GM12872 (cell line): ENCODE measurements around the gene NECTIN1.

Experiments used
- CTCF ChIP-seq: IDR thresholded peaks from 3 replicates; pipeline ENCODE4 v1.5.1; 2011; ENCODE audit warnings: low read depth, mild to moderate bottlenecking, low read length, moderate library complexity; ENCODE audit not compliant: insufficient read depth

NECTIN1 gene

GRCh38 chr11:119669487-119669886, 59.5 kb downstream of the NECTIN1 start:
- no peak for TF ChIP-seq CTCF

GRCh38 chr11:119668676-119669075, 60.3 kb downstream of the NECTIN1 start:
- no peak for TF ChIP-seq CTCF

- TF ChIP-seq CTCF = peak; percentile 97
Measured at GRCh38 chr11:119666463-119667131, 62.4 kb downstream of the NECTIN1 start.

GRCh38 chr11:119666061-119666460, 62.9 kb downstream of the NECTIN1 start:
- no peak for TF ChIP-seq CTCF

- TF ChIP-seq CTCF = no peak
Measured at GRCh38 chr11:119664701-119665420, 64.1 kb downstream of the NECTIN1 start.

- no peak for TF ChIP-seq CTCF
Measured at GRCh38 chr11:119664063-119664572, 64.9 kb downstream of the NECTIN1 start.

- no peak for TF ChIP-seq CTCF
Measured at GRCh38 chr11:119663279-119663678, 65.7 kb downstream of the NECTIN1 start.
